ENCODE data around the gene GTF3C1. TPM values are rescaled to one million over a fixed set of nuclear protein-coding genes. Genes with fewer than 3 reads are reported as not detected.

The GTF3C1 gene
- total RNA-seq, 4 donors from 2014 or later: 73.2 to 247 (median 85.3) TPM

GRCh38 chr16:27586711-27587110 lies 37.0 kb upstream of the GTF3C1 start:
- intact Hi-C loops (cut with DNase I; ENCODE audit: low total_unique reads): no loop called here
- Histone ChIP-seq H3K4me3 (no peak overlapping the region), H3K4me1 (no peaks in the 10 kb centered on the region), H3K27me3 (no peaks in the 10 kb centered on the region), H3K27ac (no peak overlapping the region), H3K9me3 (peaks cover 0 to 4% of the 10 kb centered on the region in 2 donors), H3K36me3 (no peaks in the 10 kb centered on the region)
- TF ChIP-seq, protein P1, sequence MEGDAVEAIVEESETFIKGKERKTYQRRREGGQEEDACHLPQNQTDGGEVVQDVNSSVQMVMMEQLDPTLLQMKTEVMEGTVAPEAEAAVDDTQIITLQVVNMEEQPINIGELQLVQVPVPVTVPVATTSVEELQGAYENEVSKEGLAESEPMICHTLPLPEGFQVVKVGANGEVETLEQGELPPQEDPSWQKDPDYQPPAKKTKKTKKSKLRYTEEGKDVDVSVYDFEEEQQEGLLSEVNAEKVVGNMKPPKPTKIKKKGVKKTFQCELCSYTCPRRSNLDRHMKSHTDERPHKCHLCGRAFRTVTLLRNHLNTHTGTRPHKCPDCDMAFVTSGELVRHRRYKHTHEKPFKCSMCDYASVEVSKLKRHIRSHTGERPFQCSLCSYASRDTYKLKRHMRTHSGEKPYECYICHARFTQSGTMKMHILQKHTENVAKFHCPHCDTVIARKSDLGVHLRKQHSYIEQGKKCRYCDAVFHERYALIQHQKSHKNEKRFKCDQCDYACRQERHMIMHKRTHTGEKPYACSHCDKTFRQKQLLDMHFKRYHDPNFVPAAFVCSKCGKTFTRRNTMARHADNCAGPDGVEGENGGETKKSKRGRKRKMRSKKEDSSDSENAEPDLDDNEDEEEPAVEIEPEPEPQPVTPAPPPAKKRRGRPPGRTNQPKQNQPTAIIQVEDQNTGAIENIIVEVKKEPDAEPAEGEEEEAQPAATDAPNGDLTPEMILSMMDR (IDR thresholded peaks at IDR 0.05): no peak
- TF ChIP-seq POLR2A (IDR thresholded peaks at IDR 0.05): no peak
- DNase-seq: no peak

- H3K36me3 ChIP-seq: no peaks in the 10 kb centered on the region
- no peak for TF ChIP-seq POLR2A (IDR thresholded peaks at IDR 0.05)
- TF ChIP-seq, protein P1 (IDR thresholded peaks at IDR 0.05): no peak
- intact Hi-C loops (cut with DNase I; ENCODE audit: low total_unique reads): no loop called here
- H3K4me1 ChIP-seq: no peaks in the 10 kb centered on the region
- DNase-seq: no peak
- no peaks in the 10 kb centered on the region for H3K27me3 ChIP-seq
- no peak overlapping the region for H3K27ac ChIP-seq
- no peak overlapping the region for H3K4me3 ChIP-seq
- peaks cover 0 to 4% of the 10 kb centered on the region in 2 donors for H3K9me3 ChIP-seq
Measured at GRCh38 chr16:27585200-27585599, 35.5 kb upstream of the GTF3C1 start.

- TF ChIP-seq, protein P1 (IDR thresholded peaks at IDR 0.05): no peak
- TF ChIP-seq POLR2A (IDR thresholded peaks at IDR 0.05): no peak
- Histone ChIP-seq H3K4me1 (no peaks in the 10 kb centered on the region), H3K36me3 (no peaks in the 10 kb centered on the region), H3K27me3 (no peaks in the 10 kb centered on the region), H3K27ac (no peak overlapping the region), H3K9me3 (no peaks in the 10 kb centered on the region), H3K4me3 (no peak overlapping the region)
- intact Hi-C loops (cut with DNase I; ENCODE audit: low total_unique reads): no loop called here
- no peak for DNase-seq
Measured at GRCh38 chr16:27583634-27584033, 33.9 kb upstream of the GTF3C1 start.

GRCh38 chr16:27582883-27583282 lies 33.2 kb upstream of the GTF3C1 start:
- TF ChIP-seq POLR2A (IDR thresholded peaks at IDR 0.05): no peak
- TF ChIP-seq, protein P1 (IDR thresholded peaks at IDR 0.05): no peak
- Histone ChIP-seq H3K27me3 (no peaks in the 10 kb centered on the region), H3K4me1 (no peaks in the 10 kb centered on the region), H3K9me3 (no peaks in the 10 kb centered on the region), H3K4me3 (no peak overlapping the region), H3K27ac (no peak overlapping the region), H3K36me3 (no peaks in the 10 kb centered on the region)
- intact Hi-C loops (cut with DNase I; ENCODE audit: low total_unique reads): no loop called here
- no peak for DNase-seq

DNA sequence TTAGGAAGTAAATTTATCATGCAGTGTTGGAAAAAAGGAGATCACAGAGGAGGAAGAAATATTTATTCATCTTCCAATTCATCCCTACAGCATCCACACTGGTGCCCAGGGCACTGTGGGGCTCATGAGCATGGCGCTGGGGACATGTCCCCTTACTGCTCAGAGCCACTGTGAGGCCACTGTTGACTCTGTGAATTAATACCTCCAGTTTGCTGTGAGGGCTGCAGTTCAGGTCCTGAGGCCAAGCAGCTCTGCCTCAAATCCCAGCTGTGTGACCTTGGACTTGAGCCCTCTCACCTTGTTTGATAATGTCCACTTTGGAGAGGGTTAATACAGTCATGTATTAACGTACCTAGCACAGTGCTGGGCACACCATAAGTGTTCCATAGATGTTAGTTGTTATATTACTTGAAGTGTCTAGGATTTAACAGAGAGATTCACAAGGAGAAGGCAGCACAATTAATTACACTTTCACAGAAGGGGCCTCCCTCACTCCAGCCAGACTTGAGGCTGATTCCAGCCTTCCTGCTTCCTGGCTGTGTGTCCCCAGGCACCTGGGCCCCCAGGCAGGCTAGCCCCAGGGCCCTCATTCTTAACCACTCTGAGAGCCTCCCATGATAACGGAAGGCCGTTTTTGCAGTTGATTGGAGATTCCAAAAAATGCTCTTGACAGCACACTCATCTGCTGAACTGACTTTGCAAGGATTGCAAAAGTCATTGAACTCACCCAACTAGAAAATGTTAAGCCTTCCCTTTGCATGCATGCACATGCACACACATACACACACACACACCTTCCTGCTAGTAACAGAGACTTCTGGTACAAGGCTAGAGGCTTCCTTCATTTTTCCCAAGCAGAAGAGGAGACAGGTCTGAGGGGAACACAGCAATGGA lies 29.6 kb upstream of the GTF3C1 start:
- no peak for DNase-seq
- intact Hi-C loops (cut with DNase I; ENCODE audit: low total_unique reads): no loop called here
- H3K27me3 ChIP-seq: no peaks in the 10 kb centered on the region
- H3K9me3 ChIP-seq: no peaks in the 10 kb centered on the region
- peak overlapping the region; percentile 24 to 48 for H3K27ac ChIP-seq
- no peak for TF ChIP-seq POLR2A (IDR thresholded peaks at IDR 0.05)
- TF ChIP-seq, protein P1 (IDR thresholded peaks at IDR 0.05): no peak
- no peaks in the 10 kb centered on the region for H3K36me3 ChIP-seq
- no peak overlapping the region for H3K4me3 ChIP-seq
- no peaks in the 10 kb centered on the region for H3K4me1 ChIP-seq

All from uterus (tissue), 4 donors.